Neuron (in vitro differentiated cells): ENCODE results near the gene SPTBN1.
"Not testable (repeated sequence)": the region's sequence is repeated elsewhere in the genome, so short reads cannot be mapped to it uniquely, and the experiment has no call there.

ENCODE experiments used
- H2AFZ ChIP-seq: one replicate; pipeline ENCODE4 v1.6.1; 2013; ENCODE audit warnings: low read depth, mild to moderate bottlenecking, inconsistent platforms, low read length, moderate library complexity
- H3K27me3 ChIP-seq: one replicate; pipeline ENCODE4 v1.6.1; 2013; ENCODE audit warnings: low read length; ENCODE audit not compliant: insufficient read depth
- H3K36me3 ChIP-seq: one replicate; pipeline ENCODE4 v1.6.1; 2013; ENCODE audit warnings: low read length; ENCODE audit not compliant: insufficient read depth
- H3K4me1 ChIP-seq: one replicate; pipeline ENCODE4 v1.6.1; 2013; ENCODE audit warnings: low read length; ENCODE audit not compliant: insufficient read depth
- H3K4me3 ChIP-seq: 2 replicates; pipeline ENCODE4 v1.5.1; 2013; ENCODE audit warnings: mild to moderate bottlenecking, low read length, moderate library complexity
- H3K9me3 ChIP-seq: one replicate; pipeline ENCODE4 v1.6.1; 2013; ENCODE audit warnings: low read length

The SPTBN1 gene

DNA sequence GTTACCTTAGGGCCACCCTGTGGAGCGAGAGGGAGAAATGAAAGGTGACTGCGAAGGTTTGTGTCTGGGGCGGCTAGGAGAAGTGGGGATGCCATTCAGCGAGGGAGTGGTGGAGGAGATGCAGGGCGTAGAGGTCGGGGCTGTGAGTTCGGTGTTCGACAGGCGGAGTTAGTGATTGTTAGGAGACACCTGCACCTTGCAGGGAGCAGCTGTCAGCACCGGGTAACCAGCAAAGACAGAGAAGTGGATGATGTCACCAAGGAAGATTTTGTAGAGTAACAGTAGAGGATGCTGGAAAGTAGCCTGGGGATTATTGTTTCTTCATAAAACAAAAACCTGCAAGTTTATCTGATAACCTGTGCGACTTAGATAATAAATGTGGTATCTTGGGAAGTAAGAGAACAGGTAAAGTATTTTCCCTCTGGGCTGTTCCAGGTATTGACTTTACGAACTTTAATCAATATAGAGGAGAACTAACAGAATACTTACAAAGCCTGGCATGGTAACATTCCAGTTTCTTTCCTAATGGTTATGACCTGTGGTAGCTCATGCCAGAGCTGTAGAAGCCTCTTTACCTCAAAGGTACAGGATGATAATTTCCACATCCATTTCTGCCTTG, 63.8 kb downstream of the SPTBN1 start:
- H3K4me3 ChIP-seq, result no peak overlapping the region
- no peak overlapping the region for H2AFZ ChIP-seq
- H3K4me1 ChIP-seq, result peaks cover 4% of the 10 kb centered on the region
- no peaks in the 10 kb centered on the region for H3K9me3 ChIP-seq
- H3K36me3 ChIP-seq, result no peaks in the 10 kb centered on the region
- no peaks in the 10 kb centered on the region for H3K27me3 ChIP-seq

GRCh38 chr2:54520687-54521086, 64.6 kb downstream of the SPTBN1 start:
- Histone ChIP-seq H3K9me3 (no peaks in the 10 kb centered on the region), H3K27me3 (no peaks in the 10 kb centered on the region), H3K4me1 (peaks cover 4% of the 10 kb centered on the region), H2AFZ (no peak overlapping the region), H3K4me3 (no peak overlapping the region), H3K36me3 (no peaks in the 10 kb centered on the region)

DNA sequence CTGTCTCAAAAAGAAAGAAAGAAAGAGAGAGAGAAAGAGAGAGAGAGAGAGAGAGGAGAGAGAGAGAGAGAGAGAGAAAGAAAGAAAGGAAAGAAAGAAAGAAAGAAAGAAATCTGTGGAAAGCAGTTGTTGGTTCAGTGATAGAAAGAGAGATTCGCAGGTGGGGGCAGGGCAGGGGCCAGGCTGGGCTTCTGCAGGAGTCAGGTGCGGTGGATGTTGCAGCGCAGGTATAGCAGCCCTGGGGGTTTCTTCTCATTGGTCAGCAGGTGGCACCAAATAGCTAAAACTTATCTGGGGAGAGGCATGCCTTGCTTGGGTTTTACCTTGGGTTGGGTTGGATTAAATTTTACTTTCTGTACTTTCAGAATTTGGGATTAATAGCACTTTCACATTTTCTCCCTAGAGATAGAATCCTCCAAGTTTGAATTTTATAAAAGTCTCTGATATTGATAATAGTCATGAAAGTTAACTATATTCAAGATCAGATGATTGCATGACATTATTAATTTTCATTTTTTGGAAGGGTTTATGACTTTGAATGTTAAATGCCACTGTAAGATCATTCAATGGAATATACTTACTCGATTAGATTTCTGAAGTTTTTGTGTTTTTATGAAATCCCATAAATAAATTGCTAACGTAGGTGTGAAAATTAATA, 66.6 kb downstream of the SPTBN1 start:
- no peak overlapping the region for H2AFZ ChIP-seq
- no peak overlapping the region for H3K4me3 ChIP-seq
- no peaks in the 10 kb centered on the region for H3K27me3 ChIP-seq
- H3K36me3 ChIP-seq, result peaks cover 16% of the 10 kb centered on the region
- no peaks in the 10 kb centered on the region for H3K9me3 ChIP-seq
- H3K4me1 ChIP-seq, result no peaks in the 10 kb centered on the region

DNA sequence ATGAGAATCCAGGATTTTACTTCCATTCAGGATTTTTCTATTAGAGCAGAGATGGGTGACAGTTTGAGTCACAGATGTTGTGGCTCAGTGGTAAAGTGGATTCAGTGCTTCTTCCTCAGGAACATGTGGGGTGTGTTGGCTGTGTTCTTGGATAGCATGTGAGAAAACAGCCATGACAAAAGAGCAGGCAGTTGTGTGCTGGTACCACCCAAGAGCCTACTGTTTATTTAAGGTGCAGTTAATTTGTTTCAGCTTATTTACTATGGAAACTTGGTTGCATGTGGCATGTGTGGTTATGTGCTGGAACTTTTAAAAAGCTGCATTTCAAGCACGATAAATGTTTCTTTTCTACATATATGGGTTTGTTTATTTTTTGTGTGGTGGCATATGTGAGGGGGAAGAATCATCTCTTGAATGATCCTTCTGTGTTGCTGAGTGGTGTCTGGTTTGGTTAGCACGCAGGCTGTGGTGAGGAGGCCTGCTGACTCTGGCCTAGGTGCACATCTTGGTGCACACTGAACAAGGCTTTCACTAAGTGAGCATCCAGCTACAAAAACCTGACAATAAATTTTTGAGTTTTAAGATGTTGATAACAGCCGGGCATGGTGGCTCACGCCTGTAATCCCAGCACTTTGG, 67.3 kb downstream of the SPTBN1 start:
- peaks cover 21% of the 10 kb centered on the region for H3K36me3 ChIP-seq

GRCh38 chr2:54524226-54524991, 68.3 kb downstream of the SPTBN1 start:
- H3K4me3 ChIP-seq, result no peak overlapping the region
- H2AFZ ChIP-seq, result no peak overlapping the region

More for the DNA sequence above, 67.3 kb downstream of the SPTBN1 start:
- H3K4me1 ChIP-seq, result no peaks in the 10 kb centered on the region
- no peaks in the 10 kb centered on the region for H3K9me3 ChIP-seq
- H2AFZ ChIP-seq, result no peak overlapping the region
- no peak overlapping the region for H3K4me3 ChIP-seq
- H3K27me3 ChIP-seq, result no peaks in the 10 kb centered on the region

DNA sequence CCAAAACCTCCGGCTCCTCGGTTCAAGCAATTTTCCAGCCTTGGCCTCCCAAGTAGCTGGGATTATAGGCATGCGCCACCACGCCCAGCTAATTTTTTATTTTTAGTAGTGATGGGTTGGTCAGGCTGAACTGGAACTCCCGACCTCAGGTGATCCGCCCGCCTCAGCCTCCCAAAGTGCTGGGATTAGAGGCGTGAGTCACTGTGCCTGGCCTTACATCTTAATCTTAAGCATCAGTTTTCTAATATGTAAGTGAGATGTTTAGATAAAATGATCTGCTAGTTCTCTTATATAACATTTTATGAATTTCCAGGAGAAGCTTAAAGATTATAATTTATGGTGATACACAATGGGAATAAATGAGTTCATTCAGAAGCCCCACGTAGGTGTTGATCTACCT, 69.2 kb downstream of the SPTBN1 start:
- Histone ChIP-seq H3K27me3 (no peaks in the 10 kb centered on the region), H3K4me1 (no peaks in the 10 kb centered on the region), H3K9me3 (no peaks in the 10 kb centered on the region), H2AFZ (no peak overlapping the region), H3K4me3 (no peak overlapping the region), H3K36me3 (peaks cover 35% of the 10 kb centered on the region)

More at GRCh38 chr2:54524226-54524991, 68.3 kb downstream of the SPTBN1 start:
- no peaks in the 10 kb centered on the region for H3K9me3 ChIP-seq
- H3K4me1 ChIP-seq, result no peaks in the 10 kb centered on the region
- H3K36me3 ChIP-seq, result peaks cover 29% of the 10 kb centered on the region
- H3K27me3 ChIP-seq, result no peaks in the 10 kb centered on the region

- Histone ChIP-seq H3K4me1 (no peaks in the 10 kb centered on the region), H3K27me3 (no peaks in the 10 kb centered on the region), H3K9me3 (no peaks in the 10 kb centered on the region), H3K4me3 (no peak overlapping the region), H3K36me3 (peaks cover 35% of the 10 kb centered on the region), H2AFZ (no peak overlapping the region)
These were observed 70.2 kb downstream of the SPTBN1 start for GRCh38 chr2:54526226-54526879.

GRCh38 chr2:54528311-54528955, 72.3 kb downstream of the SPTBN1 start:
- peaks cover 35% of the 10 kb centered on the region for H3K36me3 ChIP-seq
- no peaks in the 10 kb centered on the region for H3K27me3 ChIP-seq
- no peak overlapping the region for H2AFZ ChIP-seq
- no peak overlapping the region for H3K4me3 ChIP-seq
- no peaks in the 10 kb centered on the region for H3K4me1 ChIP-seq
- H3K9me3 ChIP-seq, result no peaks in the 10 kb centered on the region

DNA sequence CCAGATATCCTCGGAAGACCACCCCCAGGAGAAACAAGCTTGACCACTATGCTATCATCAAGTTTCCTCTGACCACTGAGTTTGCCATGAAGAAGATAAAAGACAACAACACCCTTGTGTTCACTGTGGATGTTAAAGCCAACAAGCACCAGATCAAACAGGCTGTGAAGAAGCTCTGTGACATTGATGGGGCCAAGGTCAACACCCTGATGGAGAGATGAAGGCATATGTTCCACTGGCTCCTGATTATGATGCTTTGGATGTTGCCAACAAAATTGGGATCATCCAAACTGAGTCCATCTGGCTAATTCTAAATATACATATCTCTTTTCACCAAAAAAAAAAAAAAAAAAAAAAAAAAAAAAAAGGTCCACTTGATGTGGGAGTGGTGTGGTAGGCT, 73.4 kb downstream of the SPTBN1 start:
- not testable (repeated sequence) for H3K9me3 ChIP-seq, H3K4me3 ChIP-seq, H3K4me1 ChIP-seq, H3K27me3 ChIP-seq, H2AFZ ChIP-seq
- H3K36me3 ChIP-seq, result peaks cover 35% of the 10 kb centered on the region

GRCh38 chr2:54529935-54530334, 73.8 kb downstream of the SPTBN1 start:
- Histone ChIP-seq H2AFZ (no peak overlapping the region), H3K4me3 (no peak overlapping the region), H3K36me3 (peaks cover 38% of the 10 kb centered on the region), H3K9me3 (no peaks in the 10 kb centered on the region), H3K27me3 (no peaks in the 10 kb centered on the region), H3K4me1 (peaks cover 4% of the 10 kb centered on the region)

GRCh38 chr2:54531558-54531957, 75.4 kb downstream of the SPTBN1 start:
- H3K27me3 ChIP-seq, result no peaks in the 10 kb centered on the region
- no peak overlapping the region for H3K4me3 ChIP-seq
- H3K4me1 ChIP-seq, result peaks cover 4% of the 10 kb centered on the region
- no peak overlapping the region for H2AFZ ChIP-seq
- H3K9me3 ChIP-seq, result no peaks in the 10 kb centered on the region
- H3K36me3 ChIP-seq, result peaks cover 37% of the 10 kb centered on the region

DNA sequence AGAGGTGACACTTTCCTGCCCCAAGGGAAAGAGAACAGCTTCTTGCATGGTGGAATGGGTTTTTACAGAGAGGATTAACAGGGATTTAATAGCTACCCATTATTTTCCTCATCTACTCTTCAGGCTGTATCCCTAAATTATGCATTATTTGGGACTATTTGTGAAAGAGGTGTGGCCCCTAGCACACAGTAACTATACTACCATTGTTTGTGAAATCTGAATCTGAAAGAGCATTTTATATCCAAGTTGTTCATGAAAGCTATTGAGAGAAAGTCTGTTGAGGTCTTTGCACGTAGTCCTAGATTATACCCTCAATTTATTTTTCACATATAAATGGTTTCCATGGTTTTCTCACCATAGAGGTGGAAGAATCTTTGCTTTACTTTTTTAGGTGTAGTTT, 78.1 kb downstream of the SPTBN1 start:
- H3K9me3 ChIP-seq, result no peaks in the 10 kb centered on the region

More for the DNA sequence above, 78.1 kb downstream of the SPTBN1 start:
- Histone ChIP-seq H2AFZ (no peak overlapping the region), H3K4me3 (no peak overlapping the region), H3K36me3 (peaks cover 14% of the 10 kb centered on the region), H3K27me3 (no peaks in the 10 kb centered on the region), H3K4me1 (peaks cover 4% of the 10 kb centered on the region)
